ENCODE results near the gene CLTB. TPM values are rescaled to one million over a fixed set of nuclear protein-coding genes. Genes with fewer than 3 reads are reported as not detected.

CLTB gene
- total RNA-seq, 4 donors from 2014 or later: 347 to 732 (median 444) TPM

GRCh38 chr5:176454724-176455394 lies 38.5 kb upstream of the CLTB start:
- no peak for TF ChIP-seq CTCF (IDR thresholded peaks at IDR 0.05)
- no peak for TF ChIP-seq POLR2A (IDR thresholded peaks at IDR 0.05)
- no peaks in the 10 kb centered on the region for H3K27me3 ChIP-seq
- H3K27ac ChIP-seq: no peak overlapping the region

GRCh38 chr5:176450077-176450476 lies 33.7 kb upstream of the CLTB start:
- intact Hi-C loops (cut with DNase I): no loop called here
- no peak overlapping the region for H3K4me3 ChIP-seq
- no peak for DNase-seq
- peaks cover 0 to 28% (median 7%) of the 10 kb centered on the region in 3 donors for H3K36me3 ChIP-seq
- no peak overlapping the region for H3K27ac ChIP-seq
- WGBS, 2 donors: 82 to 83% methylated on average over 1 of the region's 1 CpG
- peaks cover 16 to 46% (median 18%) of the 10 kb centered on the region in 3 donors for H3K4me1 ChIP-seq
- no peaks in the 10 kb centered on the region for H3K27me3 ChIP-seq
- TF ChIP-seq POLR2A (IDR thresholded peaks at IDR 0.05) (no peak), CTCF (IDR thresholded peaks at IDR 0.05) (no peak)
- H3K9me3 ChIP-seq: no peaks in the 10 kb centered on the region

More at GRCh38 chr5:176454724-176455394, 38.5 kb upstream of the CLTB start:
- Histone ChIP-seq H3K4me3 (no peak overlapping the region), H3K36me3 (peaks cover 0 to 28% (median 7%) of the 10 kb centered on the region in 3 donors), H3K4me1 (peaks cover 0 to 27% (median 4%) of the 10 kb centered on the region in 3 donors), H3K9me3 (no peaks in the 10 kb centered on the region)
- no peak for DNase-seq
- 94 to 95% methylated on average over 4 of the region's 4 CpGs for WGBS, 2 donors
- intact Hi-C loops (cut with DNase I): no loop called here

GRCh38 chr5:176447978-176448608 lies 31.8 kb upstream of the CLTB start, which contains the start of gene FAF2:
TSS of gene FAF2 (plus strand) at chr5:176448385. CDS start at chr5:176448408, 23 bp downstream.
- 2% methylated on average over 15 of the region's 50 CpGs; no CpG with 5 or more reads in 1 of the 2 donors for WGBS, 2 donors
- intact Hi-C loops (cut with DNase I): no loop called here
- no peaks in the 10 kb centered on the region for H3K27me3 ChIP-seq
- peak; percentile 80 for DNase-seq
- H3K4me3 ChIP-seq: peak within 1 kb of the TSS; percentile 78 to 99 (median 96)
- peak within 1 kb of the TSS; percentile 93 to 100 (median 98) for H3K27ac ChIP-seq
- H3K4me1 ChIP-seq: peaks cover 16 to 46% (median 18%) of the 10 kb centered on the region in 3 donors
- peaks cover 0 to 10% (median 0%) of the 10 kb centered on the region in 3 donors for H3K36me3 ChIP-seq
- no peaks in the 10 kb centered on the region for H3K9me3 ChIP-seq
- TF ChIP-seq POLR2A (IDR thresholded peaks at IDR 0.05): peak in 3 of 4 donors; percentile 43 to 91 (median 83)
- peak; percentile 96 to 100 (median 99) for TF ChIP-seq CTCF (IDR thresholded peaks at IDR 0.05)

GRCh38 chr5:176447591-176447977 lies 31.2 kb upstream of the CLTB start:
- no peaks in the 10 kb centered on the region for H3K27me3 ChIP-seq
- peaks cover 16 to 46% (median 18%) of the 10 kb centered on the region in 3 donors for H3K4me1 ChIP-seq
- whole genome bisulfite sequencing, 2 donors: 0 to 1% methylated on average over 13 to 20 of the region's 34 CpGs
- TF ChIP-seq CTCF (IDR thresholded peaks at IDR 0.05): no peak
- no peak for TF ChIP-seq POLR2A (IDR thresholded peaks at IDR 0.05)
- peak overlapping the region; percentile 78 to 99 (median 96) for H3K4me3 ChIP-seq
- intact Hi-C loops (cut with DNase I): no loop called here
- no peak for DNase-seq
- H3K9me3 ChIP-seq: no peaks in the 10 kb centered on the region
- H3K36me3 ChIP-seq: peaks cover 0 to 6% (median 0%) of the 10 kb centered on the region in 3 donors
- H3K27ac ChIP-seq: peak overlapping the region; percentile 93 to 100 (median 98)

Measured in esophagus squamous epithelium (tissue), 5 donors.